DMS 273 treated with DMSO at 0.1 percent for 48 hours (cell line): ENCODE results near the gene GALNT10.

ENCODE experiments used
- DNase-seq: peaks from one replicate; lab custom pipeline; 2025; lab: John Stamatoyannopoulos, UW

Gene GALNT10

GRCh38 chr5:154202379-154203260 lies 12.1 kb downstream of the GALNT10 start:
- DNase-seq, result no peak

- DNase-seq, result no peak
Measured at GRCh38 chr5:154203798-154204578, 13.5 kb downstream of the GALNT10 start.

GRCh38 chr5:154205441-154206117 lies 15.0 kb downstream of the GALNT10 start:
- DNase-seq, result no peak

- no peak for DNase-seq
Measured at GRCh38 chr5:154206311-154206710, 15.8 kb downstream of the GALNT10 start.

- DNase-seq, result no peak
Measured at GRCh38 chr5:154207204-154207603, 16.7 kb downstream of the GALNT10 start.

GRCh38 chr5:154209591-154210081 lies 19.1 kb downstream of the GALNT10 start:
- no peak for DNase-seq

- DNase-seq, result no peak
Measured at GRCh38 chr5:154210163-154210562, 19.6 kb downstream of the GALNT10 start.

GRCh38 chr5:154211641-154212390 lies 21.3 kb downstream of the GALNT10 start:
- no peak for DNase-seq

GRCh38 chr5:154213592-154213991 lies 23.1 kb downstream of the GALNT10 start:
- no peak for DNase-seq

GRCh38 chr5:154214371-154215106 lies 24.0 kb downstream of the GALNT10 start:
- DNase-seq, result no peak

GRCh38 chr5:154215571-154216325 lies 25.2 kb downstream of the GALNT10 start:
- DNase-seq, result no peak

GRCh38 chr5:154217462-154217861 lies 26.9 kb downstream of the GALNT10 start:
- no peak for DNase-seq

- no peak for DNase-seq
Measured at GRCh38 chr5:154218786-154219185, 28.3 kb downstream of the GALNT10 start.

GRCh38 chr5:154220625-154221024 lies 30.1 kb downstream of the GALNT10 start:
- no peak for DNase-seq

GRCh38 chr5:154221371-154221896 lies 30.9 kb downstream of the GALNT10 start:
- no peak for DNase-seq

GRCh38 chr5:154222414-154222813 lies 31.9 kb downstream of the GALNT10 start:
- DNase-seq, result no peak

GRCh38 chr5:154223320-154223719 lies 32.8 kb downstream of the GALNT10 start:
- no peak for DNase-seq

GRCh38 chr5:154227090-154227489 lies 36.6 kb downstream of the GALNT10 start:
- no peak for DNase-seq

GRCh38 chr5:154228696-154229095 lies 38.2 kb downstream of the GALNT10 start:
- no peak for DNase-seq

GRCh38 chr5:154230526-154230925 lies 40.0 kb downstream of the GALNT10 start:
- no peak for DNase-seq
